COLO829 (cell line): ENCODE measurements around the gene KY.

Experiments used
- DNase-seq: peaks from one replicate; pipeline ENCODE4 v3.0.0; 2012; ENCODE audit warnings: low spot score

The KY gene

DNA sequence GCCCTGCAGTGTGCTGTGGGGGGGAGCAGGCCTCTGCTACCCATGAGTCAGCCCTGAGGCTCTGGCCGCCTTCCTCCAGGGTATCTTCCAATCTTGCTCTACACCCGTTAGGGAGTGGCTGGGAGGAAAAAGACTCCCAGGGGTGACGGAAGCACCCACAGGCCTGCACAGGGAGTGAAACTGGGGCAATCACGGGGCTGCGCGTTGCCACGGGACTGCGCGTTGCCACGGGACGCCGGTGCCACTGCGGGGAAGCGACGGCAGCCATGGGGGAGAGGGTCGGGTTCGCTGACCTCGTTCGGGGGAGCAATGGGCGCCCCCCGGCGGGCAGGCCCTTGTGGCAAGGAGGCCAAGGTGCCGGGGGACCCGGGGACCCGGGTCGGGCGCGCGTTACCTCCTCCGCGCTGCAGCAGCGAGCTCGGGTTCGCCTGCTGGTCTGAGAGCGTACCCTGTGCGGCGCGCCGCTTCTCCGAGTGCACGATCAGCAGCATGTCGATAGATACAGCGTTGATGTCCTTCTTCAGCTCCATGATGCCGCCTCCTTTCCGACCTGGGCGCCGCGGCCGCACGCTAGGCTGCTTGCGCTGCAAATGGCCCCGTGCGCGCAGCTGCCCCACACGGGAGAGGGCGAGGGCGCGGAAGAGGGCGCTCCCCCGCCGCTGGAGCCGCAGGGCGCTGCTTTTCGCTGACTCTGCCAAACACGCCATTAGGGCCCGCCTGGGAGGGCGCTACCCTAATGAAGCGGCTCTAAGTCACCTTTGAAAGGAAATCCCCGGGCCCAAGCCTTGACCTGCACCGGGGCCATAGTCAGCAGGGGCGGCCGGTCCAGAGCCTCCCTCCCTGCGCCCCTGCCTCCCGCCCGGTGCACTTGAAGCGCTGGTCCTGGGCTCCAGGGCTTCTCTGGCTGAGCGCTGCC is at the start of gene KY:
KY (minus strand) TSS at position 592 of the 916 bp plus-strand sequence; CDS start at position 530, 62 bp downstream.
- no peak for DNase-seq

GRCh38 chr3:134699721-134700120 is 48.9 kb upstream of the KY start:
- DNase-seq, result no peak

GRCh38 chr3:134699141-134699711 is 48.4 kb upstream of the KY start:
- no peak for DNase-seq

DNA sequence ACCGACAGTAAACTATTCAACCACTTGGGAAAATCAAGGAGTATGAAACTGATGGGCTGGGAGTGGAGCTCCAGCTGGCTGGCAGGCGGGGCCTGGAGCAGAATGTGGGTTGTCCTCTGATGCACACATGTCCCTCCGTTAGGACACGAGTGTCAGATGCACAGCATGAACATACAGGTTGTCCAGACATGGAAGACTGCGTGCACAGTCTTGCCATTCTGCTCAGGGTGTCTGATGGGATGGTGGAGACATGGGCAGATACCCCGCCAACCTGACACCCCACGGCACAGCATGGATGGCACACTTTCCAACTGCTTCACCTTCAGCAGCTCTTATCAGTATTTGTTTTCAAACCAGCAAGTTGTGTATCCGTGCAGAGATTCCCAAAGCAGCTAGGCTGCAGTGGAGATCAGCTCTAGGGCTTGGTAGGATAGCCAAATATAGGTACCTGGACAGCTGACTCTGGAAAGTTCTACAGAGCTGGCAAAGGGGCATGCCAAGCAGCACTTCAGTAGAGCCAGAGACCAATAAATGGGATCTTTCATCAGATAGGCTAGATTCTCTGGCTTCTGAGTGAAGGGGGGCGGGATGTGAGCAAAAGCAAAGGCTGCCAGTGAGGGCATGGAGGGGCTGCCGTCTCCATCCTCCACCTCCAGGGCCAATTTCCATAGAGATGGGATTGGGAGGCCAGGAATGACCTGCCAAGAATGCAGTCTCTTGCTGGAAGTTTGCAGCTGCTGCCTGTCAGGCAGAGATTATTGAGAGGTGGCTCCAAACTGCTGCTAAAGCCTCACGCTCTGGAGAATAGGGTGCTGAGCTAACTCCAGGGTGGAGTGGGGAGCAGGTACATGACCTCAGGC is 47.2 kb upstream of the KY start:
- no peak for DNase-seq

GRCh38 chr3:134696155-134696554 is 45.3 kb upstream of the KY start:
- no peak for DNase-seq

DNA sequence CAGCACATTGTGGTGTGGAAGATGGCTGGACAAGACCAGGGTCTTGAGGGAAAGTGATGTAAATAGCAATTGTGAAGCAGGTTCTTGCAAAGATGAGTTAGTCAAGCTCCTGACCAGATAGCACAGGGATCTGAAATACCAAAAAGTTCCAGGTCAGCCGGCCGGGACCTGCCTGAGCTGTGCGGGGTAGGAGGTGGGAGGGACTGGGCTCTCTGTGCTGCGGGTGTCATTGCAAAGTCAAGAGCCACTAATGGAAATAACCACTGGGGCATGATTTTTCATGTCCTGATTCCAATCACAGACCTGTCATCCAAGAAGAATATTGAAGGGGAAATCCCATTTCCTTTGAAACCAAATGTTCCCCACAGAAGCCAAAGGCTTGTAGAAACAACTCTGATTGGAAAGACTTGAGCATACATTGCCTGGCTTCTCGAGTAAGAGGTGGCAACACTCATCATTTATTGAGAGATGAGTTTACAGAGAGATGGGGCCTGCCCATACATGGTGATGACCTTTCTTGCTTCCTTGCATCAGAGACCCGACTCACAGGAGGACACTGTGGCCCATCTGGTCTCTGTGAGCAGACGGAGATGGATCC is 44.2 kb upstream of the KY start:
- DNase-seq, result no peak

DNA sequence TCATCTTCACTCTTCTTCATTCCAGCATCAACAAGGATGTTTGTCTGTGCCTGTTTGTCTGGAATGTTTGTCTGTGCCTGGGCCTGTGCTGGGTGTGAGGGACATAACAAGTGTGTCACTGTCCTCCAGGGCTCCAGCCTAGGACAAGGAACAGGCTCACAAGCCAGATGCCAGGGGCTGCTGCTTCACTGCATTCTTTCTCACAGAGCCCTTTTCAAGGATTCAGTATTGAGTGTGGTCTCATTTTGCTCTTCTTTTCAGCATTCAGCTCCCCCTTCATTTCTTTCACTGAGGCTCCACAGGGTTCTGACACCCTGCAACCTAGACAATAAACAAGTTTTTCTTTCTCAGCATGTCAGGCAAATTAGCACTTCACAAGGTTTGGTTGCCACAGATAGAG is 43.6 kb upstream of the KY start:
- DNase-seq, result no peak

- no peak for DNase-seq
Observed at GRCh38 chr3:134693804-134694203, 43.0 kb upstream of the KY start.

DNA sequence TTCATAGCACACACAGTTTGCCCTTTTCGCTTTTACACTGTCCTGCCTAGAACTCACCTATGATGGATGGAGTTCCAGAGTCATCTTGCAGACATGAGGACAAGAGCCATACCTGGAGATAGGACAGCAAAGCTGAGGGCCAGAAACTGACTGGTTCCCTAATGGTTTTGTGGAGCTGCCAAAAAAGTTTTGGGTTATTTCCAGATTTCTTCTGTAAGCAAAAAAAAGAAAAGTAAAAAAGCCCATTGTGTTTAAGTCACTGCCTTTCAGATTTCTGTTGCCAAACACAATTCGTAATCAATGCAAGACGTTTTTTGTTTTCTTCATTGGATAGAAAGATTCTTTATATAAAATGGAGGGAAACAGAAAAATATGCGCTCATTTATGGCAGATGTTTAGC is 42.4 kb upstream of the KY start:
- no peak for DNase-seq

GRCh38 chr3:134690226-134690625 is 39.4 kb upstream of the KY start:
- DNase-seq, result no peak

GRCh38 chr3:134687642-134688041 is 36.8 kb upstream of the KY start:
- no peak for DNase-seq

DNA sequence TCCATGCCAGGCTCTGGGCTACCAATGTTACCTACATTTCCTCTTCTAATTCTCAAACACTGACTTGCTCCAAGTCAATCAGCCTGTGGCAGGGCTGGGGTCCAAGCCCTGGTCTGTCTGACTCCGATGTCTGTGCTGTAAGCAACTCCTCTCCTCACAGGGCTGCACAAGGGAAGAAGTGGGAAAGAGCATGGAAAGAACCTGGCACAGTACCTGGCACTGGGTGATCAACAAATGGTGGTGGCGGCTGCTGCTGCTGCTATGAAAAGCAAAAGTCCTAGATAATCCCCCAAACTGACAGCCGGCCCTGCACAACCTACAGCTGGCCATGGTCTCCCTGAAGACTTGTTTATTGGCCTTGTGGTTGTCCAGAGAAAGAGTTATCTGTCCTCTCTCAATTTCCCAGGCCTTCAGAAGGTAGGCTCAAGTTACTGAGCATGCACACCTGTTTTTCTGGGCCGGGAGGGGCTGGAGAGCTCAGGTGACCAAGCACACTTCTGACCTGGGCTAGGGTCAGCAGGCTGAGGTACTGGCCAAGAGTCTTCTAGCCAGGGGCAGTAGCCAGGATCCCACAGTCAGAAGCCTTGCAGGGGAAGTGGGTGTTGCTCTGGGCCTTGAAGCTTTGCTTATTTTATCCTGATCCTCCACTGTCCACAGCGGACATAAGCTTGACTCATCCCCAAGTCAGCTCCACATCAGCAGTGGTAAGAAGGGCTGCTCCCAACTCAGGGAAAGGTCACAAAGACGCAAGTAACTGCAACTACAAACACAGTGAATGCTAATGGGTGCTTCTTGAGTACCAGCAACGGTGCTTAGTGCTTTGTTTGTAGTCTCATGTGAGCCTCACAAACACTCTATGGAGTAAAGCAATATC is 35.3 kb upstream of the KY start:
- no peak for DNase-seq

- no peak for DNase-seq
Observed at GRCh38 chr3:134682196-134682880, 31.5 kb upstream of the KY start.

GRCh38 chr3:134681522-134681900 is 30.7 kb upstream of the KY start:
- DNase-seq, result no peak

- DNase-seq, result no peak
Observed at GRCh38 chr3:134680796-134681521, 30.1 kb upstream of the KY start.

GRCh38 chr3:134677987-134678308 is 27.1 kb upstream of the KY start:
- no peak for DNase-seq

- no peak for DNase-seq
Observed at GRCh38 chr3:134677196-134677986, 26.6 kb upstream of the KY start.

DNA sequence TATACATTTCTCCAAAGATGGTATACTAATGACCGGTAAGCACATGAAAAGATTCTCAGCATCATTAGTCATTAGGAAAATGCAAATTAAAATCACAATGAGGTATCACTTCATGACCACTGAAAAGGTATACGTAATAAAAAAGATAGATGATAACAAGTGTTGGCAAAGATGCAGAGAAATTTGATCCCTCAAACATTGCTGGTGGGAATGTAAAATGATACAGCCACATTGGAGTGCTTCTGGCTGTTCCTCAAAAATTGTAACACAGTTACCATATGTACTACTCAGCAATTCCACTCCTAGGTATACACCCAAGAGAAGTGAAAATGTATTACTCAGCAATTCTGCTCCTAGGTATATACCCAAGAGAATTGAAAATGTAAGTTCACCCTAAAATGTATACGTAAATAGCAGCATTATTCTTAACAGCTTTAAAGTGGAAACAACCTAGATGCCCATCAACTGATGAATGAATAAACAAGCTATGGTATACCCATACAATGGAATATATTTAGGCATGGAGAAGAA is 25.0 kb upstream of the KY start:
- DNase-seq, result no peak

GRCh38 chr3:134672571-134672970 is 21.7 kb upstream of the KY start:
- DNase-seq, result no peak
